Activated T-helper 9 cell treated with anti-CD3 and anti-CD28 coated beads, Interleukin-2, amount 50 U/mL, for 16 hours (primary cell): ENCODE measurements around the gene RHOV.

Source experiments
- DNase-seq: peaks from one replicate; pipeline ENCODE4 v3.0.0-alpha.2; 2020; ENCODE audit warnings: low read depth

Gene RHOV

GRCh38 chr15:40904552-40905201 is 30.6 kb upstream of the RHOV start:
- DNase-seq, result no peak

GRCh38 chr15:40902605-40903561 is 28.8 kb upstream of the RHOV start:
- no peak for DNase-seq

GRCh38 chr15:40901053-40901443 is 27.0 kb upstream of the RHOV start:
- no peak for DNase-seq

- no peak for DNase-seq
Observed at GRCh38 chr15:40900256-40901052, 26.4 kb upstream of the RHOV start.

- no peak for DNase-seq
Observed at GRCh38 chr15:40899536-40900207, 25.6 kb upstream of the RHOV start.

GRCh38 chr15:40894681-40895448 is 20.8 kb upstream of the RHOV start:
- peak; percentile 54 for DNase-seq

- peak; percentile 98 for DNase-seq
Observed at GRCh38 chr15:40893733-40894680, 20.0 kb upstream of the RHOV start, which contains the start of gene VPS18. Gene VPS18, plus strand, starts transcription at chr15:40894450. Its CDS starts 319 bp downstream, at chr15:40894769.

- no peak for DNase-seq
Observed at GRCh38 chr15:40893019-40893670, 19.1 kb upstream of the RHOV start.

GRCh38 chr15:40892447-40893012 is 18.5 kb upstream of the RHOV start:
- DNase-seq, result no peak

GRCh38 chr15:40891810-40892446 is 17.9 kb upstream of the RHOV start:
- no peak for DNase-seq

- DNase-seq, result no peak
Observed at GRCh38 chr15:40891138-40891537, 17.1 kb upstream of the RHOV start.

GRCh38 chr15:40889112-40889511 is 15.1 kb upstream of the RHOV start:
- DNase-seq, result no peak

- DNase-seq, result no peak
Observed at GRCh38 chr15:40886586-40886985, 12.6 kb upstream of the RHOV start.

GRCh38 chr15:40881351-40881750 is 7.3 kb upstream of the RHOV start:
- DNase-seq, result no peak

- DNase-seq, result no peak
Observed at GRCh38 chr15:40879609-40880008, 5.6 kb upstream of the RHOV start.

GRCh38 chr15:40878785-40879184 is 4.8 kb upstream of the RHOV start:
- peak; percentile 12 for DNase-seq

- no peak for DNase-seq
Observed at GRCh38 chr15:40877694-40878093, 3.7 kb upstream of the RHOV start.

- no peak for DNase-seq
Observed at GRCh38 chr15:40875991-40876730, 2.1 kb upstream of the RHOV start.
